GM12878 (cell line): Measurements from ENCODE around the gene GSK3A. TPM values are rescaled to one million over a fixed set of nuclear protein-coding genes. Genes with fewer than 3 reads are reported as not detected.

Source experiments
- ATF3 ChIP-seq: IDR thresholded peaks from 2 replicates; pipeline ENCODE4 v1.6.1; 2011; ENCODE audit warnings: low read depth, mild to moderate bottlenecking, low read length, moderate library complexity, borderline replicate concordance; ENCODE audit errors: extremely low read depth
- BACH1 ChIP-seq: fragments of 450-650 bp; IDR thresholded peaks from 2 replicates; pipeline ENCODE4 v1.6.1; 2017; ENCODE audit warnings: mild to moderate bottlenecking, borderline replicate concordance
- CHD2 ChIP-seq: IDR thresholded peaks from 2 replicates; pipeline ENCODE4 v1.6.1; 2011; ENCODE audit warnings: low read depth, low read length, improper control_type of control experiment, borderline replicate concordance
- CUX1 ChIP-seq: IDR thresholded peaks from 2 replicates; pipeline ENCODE4 v1.6.1; 2012; ENCODE audit warnings: improper control_type of control experiment, low read depth, low read length; ENCODE audit not compliant: insufficient replicate concordance
- ELK1 ChIP-seq: IDR thresholded peaks from 2 replicates; pipeline ENCODE4 v1.6.1; 2012; ENCODE audit warnings: low read depth, low read length, improper control_type of control experiment
- GABPA ChIP-seq: IDR thresholded peaks from 2 replicates; pipeline ENCODE4 v1.6.1; 2014; ENCODE audit warnings: antibody characterized with exemption, low read depth, mild to moderate bottlenecking, inconsistent platforms
- HCFC1 ChIP-seq: fragments of 150-350 bp; IDR thresholded peaks from 2 replicates; pipeline ENCODE4 v1.6.1; 2014; ENCODE audit warnings: low read length
- HDAC2 ChIP-seq: fragments of 200-600 bp; sonication (generic); IDR thresholded peaks from 2 replicates; pipeline ENCODE4 v1.6.1; 2017
- HDGF ChIP-seq: fragments of 450-650 bp; IDR thresholded peaks from 2 replicates; pipeline ENCODE4 v1.6.1; 2016; ENCODE audit warnings: antibody characterized with exemption
- IRF5 ChIP-seq: fragments of 450-650 bp; IDR thresholded peaks from 2 replicates; pipeline ENCODE4 v1.6.1; 2017; ENCODE audit warnings: borderline replicate concordance
- MLLT1 ChIP-seq: fragments of 450-650 bp; IDR thresholded peaks from 2 replicates; pipeline ENCODE4 v1.6.1; 2016; ENCODE audit warnings: mild to moderate bottlenecking
- NBN ChIP-seq: fragments of 450-650 bp; IDR thresholded peaks from 2 replicates; pipeline ENCODE4 v1.6.1; 2016
- PBX3 ChIP-seq: IDR thresholded peaks from 2 replicates; pipeline ENCODE4 v1.6.1; 2011; ENCODE audit warnings: mild to moderate bottlenecking, low read depth, low read length, moderate library complexity; ENCODE audit not compliant: insufficient replicate concordance
- POLR2A ChIP-seq: IDR thresholded peaks from 2 replicates; pipeline ENCODE4 v1.6.1; 2011; ENCODE audit warnings: low read depth, mild to moderate bottlenecking, low read length
- SMAD5 ChIP-seq: IDR thresholded peaks from 2 replicates; pipeline ENCODE4 v1.6.1; 2016; ENCODE audit warnings: antibody characterized with exemption, low read depth
- USF2 ChIP-seq: IDR thresholded peaks from 2 replicates; pipeline ENCODE4 v1.6.1; 2011; ENCODE audit warnings: low read depth, low read length, improper control_type of control experiment, borderline replicate concordance
- YBX1 ChIP-seq: fragments of 450-650 bp; IDR thresholded peaks from 2 replicates; pipeline ENCODE4 v1.6.1; 2016; ENCODE audit warnings: antibody characterized with exemption
- polyA plus RNA-seq, 11 experiments: library from polyadenylated mRNA; depleted of rRNA in 4 of 11; unstranded in 6 of 11; stranded (reverse) in 5 of 11; fragments of >200 nt; fragmentation: Nextera tagmentation in 4 of 11; fragmentation: Illumina TruSeq in 1 of 11; extraction: Ambion mirVana in 4 of 11; extraction: Trizol in 1 of 11; gene quantifications; 1 replicate in 1 of 11; 2 replicates in 10 of 11; pipeline versions ENCODE4 v1.2.1 to v1.2.3, GENCODE V29; 2011 to 2016; ENCODE audit warnings: inconsistent platforms in 2 of 11, missing spikeins in 2 of 11, low read depth in 1 of 11
- total RNA-seq, 4 experiments: library from RNA; depleted of rRNA in 3 of 4; stranded (reverse); fragments of >200 nt in 3 of 4; fragmentation: Illumina TruSeq in 1 of 4; extraction: Trizol in 1 of 4; gene quantifications; 2 replicates each; pipeline versions ENCODE4 v1.2.1 to v1.2.3, GENCODE V29; 2013 to 2021

GSK3A gene
- total and polyA plus RNA-seq, 10 of the 15 experiments (the other 5 are each of a cell fraction or from before 2014, with no cell fraction given): 1.00 to 47.9 (median 15.2) TPM

GRCh38 chr19:42269478-42270345 lies 27.3 kb upstream of the GSK3A start (continued):
- TF ChIP-seq USF2: no peak
- no peak for TF ChIP-seq SMAD5
- TF ChIP-seq ELK1: no peak
- TF ChIP-seq CUX1: no peak
- TF ChIP-seq BACH1: 0 out of 2 replicates have a peak, but pooled peaks have one; percentile 3
- peak; percentile 51; the same call in 1 of the 2 replicates for TF ChIP-seq YBX1
- TF ChIP-seq HDAC2: no peak
- peak; percentile 57 for TF ChIP-seq PBX3
- TF ChIP-seq ATF3: no peak
- TF ChIP-seq POLR2A: no peak
- TF ChIP-seq MLLT1: peak; percentile 68; the same call in 1 of the 2 replicates
- TF ChIP-seq IRF5: no peak
- TF ChIP-seq GABPA: no peak
- peak; percentile 94 for TF ChIP-seq HDGF
- no peak for TF ChIP-seq HCFC1
- no peak for TF ChIP-seq CHD2
- TF ChIP-seq NBN: peak; percentile 43
